Hematopoietic multipotent progenitor cell treated with erythropoietin and hydrocortisone succinate and interleukin-3 and kit ligand, for 6 days (in vitro differentiated cells): ENCODE results near the gene HMCN2.

Experiments
- DNase-seq: peaks from one replicate; pipeline ENCODE4 v3.0.0-alpha.2; 2015

Gene HMCN2

DNA sequence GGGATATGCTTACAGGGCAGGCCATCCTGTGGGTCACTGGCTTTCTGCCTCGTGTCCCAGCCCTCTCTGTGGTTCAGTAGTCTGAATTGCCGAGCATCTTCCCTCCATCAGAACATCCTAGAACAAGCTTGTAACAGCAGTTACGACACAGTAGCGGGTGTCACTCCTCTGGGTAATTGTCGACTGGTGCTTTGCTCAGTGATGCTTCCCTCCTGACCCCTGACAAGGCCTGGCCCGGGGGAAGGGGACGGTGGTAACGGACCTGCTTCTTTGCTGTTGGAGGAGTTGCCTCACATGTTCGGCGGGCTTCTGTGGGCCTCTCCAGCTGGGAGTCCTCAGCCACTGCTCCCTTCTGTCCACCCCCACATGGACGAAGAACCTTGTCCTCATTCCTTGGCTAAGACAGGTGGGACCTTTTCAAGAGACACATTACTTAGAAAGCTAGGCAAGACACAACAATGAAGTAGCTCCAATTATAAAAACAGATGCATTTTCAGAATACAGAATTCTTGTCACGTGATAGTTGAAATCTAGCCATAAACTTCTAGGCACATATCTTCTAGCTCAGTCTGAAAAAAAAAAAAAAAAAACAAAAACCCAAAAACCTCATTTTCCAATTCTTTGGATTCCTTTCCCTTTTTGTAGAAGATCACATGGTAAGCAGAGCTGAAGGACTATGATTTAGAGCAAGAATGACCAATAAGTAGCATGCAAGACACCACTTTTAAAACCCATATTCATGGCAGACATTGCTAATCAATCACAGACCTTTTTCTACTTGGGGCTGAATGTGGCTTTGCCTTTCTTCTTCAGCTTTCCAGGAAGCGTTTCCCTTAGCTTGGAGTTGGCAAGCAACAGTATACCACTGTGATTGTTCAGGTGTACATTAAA is 25.0 kb downstream of the HMCN2 start:
- DNase-seq, result no peak

DNA sequence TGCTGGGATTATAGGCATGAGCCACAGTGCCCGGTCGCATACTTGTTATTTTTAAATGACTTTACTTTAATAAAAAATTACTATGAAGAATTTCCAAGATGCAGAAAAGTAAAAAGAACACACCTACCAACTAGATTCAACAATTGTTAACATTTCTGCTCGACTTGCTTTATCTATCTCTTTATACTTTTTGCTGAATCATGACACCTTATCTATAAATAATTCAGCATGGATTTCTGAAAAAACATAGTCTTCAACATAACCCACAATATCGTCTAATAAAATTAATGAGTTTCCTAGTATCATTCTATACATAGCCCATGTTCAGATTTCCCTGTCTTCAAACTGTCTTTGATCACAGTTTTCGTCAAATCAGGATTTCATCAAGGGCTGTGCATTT is 25.9 kb downstream of the HMCN2 start:
- no peak for DNase-seq

DNA sequence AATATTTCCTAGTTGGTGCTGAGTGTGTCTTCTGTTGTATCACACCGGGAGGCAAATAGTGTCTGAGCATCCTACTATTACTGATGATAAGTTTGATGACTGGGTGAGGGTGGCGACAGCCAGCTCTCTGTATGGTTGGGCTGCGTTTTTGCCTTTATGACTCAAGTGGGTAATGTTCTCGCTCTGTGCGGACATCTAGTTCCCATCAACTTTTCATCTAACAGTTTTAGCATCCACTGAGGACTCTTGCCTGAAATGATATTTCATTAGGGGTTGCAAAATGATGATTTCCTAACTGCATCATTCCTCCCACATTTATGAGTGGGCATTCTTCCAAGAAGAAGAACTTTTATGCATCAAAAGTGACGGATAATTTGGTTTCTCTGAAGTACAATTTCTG is 26.5 kb downstream of the HMCN2 start:
- DNase-seq, result no peak

DNA sequence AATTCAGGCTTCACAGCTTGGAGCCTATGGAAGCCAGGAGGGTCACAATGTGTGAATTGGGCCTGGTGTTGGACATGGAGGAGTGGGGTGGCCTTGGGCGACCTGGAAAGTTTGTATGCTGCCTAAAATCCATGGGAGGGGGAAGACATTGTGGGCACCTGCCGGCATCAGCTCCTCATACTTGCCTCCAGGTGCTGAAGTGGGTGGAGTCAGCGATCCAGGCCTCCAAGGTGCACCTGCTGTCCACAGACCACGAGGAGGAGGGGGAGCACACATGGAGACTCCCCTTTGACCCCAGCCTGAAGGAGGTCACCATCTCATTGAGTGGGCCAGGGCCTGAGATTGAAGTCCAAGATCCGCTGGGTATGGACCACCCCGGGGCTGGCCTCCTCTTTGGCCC is 29.1 kb downstream of the HMCN2 start:
- DNase-seq, result no peak

DNA sequence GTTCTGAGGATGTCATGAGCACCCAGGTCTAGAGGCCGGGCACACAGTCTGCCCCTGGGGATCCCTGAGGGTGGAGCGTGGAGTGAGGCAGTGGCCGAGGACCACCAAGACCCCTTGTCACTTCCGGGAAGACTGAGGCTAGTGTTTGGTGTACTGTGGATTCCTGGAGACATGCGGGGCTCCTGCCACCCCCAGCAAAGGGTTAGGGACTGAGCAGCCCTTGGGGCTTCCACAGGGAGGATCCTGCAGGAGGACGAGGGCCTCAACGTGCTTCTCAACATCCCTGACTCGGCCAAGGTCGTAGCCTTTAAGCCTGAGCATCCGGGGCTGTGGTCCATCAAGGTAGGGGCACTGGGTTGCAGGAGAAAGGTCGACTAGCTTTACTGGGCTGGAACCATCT is 29.9 kb downstream of the HMCN2 start:
- no peak for DNase-seq

DNA sequence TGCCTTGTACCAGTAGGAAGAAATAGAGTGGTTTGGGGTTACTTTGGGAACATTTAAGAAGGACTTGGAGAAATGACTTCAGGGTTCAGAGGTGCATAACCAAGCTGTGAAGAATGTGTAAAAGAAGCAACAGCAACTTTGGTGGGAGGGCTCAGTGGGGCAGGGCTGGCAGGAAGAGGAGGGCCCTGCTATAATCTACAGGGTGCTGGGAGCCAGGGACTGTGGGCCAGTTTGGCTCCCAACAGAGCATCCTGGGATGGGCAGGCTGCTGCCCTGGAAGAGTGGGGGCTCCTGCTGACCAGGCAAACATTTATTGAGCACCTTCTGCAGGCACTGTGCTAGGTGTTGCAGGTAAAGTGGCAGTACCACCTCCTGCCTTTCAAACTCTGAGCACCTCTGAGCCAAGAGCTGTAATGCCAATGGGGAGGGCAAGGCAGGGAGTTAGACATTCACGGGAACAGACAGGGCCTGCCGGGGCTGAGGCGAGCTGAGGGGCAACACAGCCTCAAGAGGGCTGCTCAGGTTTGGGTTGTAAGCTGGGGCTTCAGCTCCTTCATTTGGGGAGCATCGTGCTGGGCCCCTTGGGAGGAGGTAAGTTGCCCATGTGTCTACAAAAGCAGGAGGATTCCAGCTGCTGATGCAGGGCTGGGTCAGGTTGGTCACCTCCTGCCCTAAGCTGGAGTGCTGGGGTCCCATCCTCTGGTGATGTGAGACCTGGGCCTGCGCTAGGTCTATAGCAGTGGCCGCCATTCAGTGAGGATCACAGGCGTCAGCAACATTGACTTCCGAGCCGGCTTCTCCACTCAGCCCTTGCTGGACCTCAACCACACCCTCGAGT is 30.6 kb downstream of the HMCN2 start:
- no peak for DNase-seq

DNA sequence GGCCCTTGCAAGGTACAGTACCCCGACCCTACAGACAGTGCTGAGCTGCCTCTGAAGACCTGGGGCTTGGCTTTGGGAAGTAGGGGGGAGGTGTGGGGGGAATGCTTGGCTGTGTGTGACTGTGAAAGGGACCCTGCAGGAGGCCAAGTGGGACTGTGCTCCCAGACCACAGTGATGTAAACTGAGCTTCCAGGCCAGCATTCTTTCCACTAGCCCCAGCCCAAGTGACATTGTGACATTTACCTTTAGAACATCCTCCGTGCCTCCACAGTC is 31.2 kb downstream of the HMCN2 start:
- DNase-seq, result no peak

DNA sequence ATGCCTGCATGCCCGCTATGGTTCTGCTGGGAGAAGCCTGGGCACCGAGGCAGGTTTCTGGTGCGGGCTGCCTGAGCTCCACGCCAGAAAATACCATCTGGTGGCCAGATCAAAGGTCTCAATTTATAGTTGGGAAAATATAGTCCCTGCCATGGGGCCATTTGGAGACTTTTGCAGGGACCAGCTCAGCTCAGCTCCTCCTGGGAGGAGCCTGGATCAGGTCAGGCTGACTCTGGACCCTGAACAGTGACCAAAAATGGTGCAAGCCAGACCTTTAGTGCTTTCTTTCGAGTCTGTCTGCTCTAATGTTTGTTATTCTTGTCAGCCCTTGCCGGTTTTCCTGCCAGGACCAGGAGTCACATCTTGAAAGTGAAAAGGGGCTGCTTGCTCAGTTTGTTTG is 31.8 kb downstream of the HMCN2 start:
- DNase-seq, result no peak

DNA sequence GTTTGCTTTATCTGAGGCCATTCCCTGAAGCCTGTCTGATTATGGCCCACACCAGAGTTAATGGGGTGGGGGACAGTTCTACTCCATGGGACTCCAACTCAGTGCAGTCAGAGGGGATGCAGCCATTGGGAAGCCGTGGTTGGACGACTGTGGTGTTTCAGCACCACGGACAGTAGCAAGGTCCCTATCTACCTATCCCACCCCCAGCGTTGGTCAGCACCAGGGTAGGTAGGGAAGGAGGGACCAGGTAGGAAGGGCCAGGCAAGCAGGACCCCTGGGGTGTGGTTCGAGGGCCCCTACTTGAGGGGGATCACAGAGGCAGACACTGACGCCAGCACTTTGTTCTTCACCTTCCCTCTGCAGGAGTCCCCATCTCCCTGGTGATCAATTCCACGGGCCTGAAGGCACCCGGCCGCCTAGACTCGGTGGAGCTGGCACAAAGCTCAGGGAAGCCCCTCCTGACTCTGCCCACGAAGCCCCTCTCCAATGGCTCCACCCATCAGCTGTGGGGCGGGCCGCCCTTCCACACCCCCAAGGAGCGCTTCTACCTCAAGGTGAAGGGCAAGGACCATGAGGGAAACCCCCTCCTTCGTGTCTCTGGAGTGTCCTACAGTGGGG is 33.2 kb downstream of the HMCN2 start:
- DNase-seq, result peak; percentile 71

DNA sequence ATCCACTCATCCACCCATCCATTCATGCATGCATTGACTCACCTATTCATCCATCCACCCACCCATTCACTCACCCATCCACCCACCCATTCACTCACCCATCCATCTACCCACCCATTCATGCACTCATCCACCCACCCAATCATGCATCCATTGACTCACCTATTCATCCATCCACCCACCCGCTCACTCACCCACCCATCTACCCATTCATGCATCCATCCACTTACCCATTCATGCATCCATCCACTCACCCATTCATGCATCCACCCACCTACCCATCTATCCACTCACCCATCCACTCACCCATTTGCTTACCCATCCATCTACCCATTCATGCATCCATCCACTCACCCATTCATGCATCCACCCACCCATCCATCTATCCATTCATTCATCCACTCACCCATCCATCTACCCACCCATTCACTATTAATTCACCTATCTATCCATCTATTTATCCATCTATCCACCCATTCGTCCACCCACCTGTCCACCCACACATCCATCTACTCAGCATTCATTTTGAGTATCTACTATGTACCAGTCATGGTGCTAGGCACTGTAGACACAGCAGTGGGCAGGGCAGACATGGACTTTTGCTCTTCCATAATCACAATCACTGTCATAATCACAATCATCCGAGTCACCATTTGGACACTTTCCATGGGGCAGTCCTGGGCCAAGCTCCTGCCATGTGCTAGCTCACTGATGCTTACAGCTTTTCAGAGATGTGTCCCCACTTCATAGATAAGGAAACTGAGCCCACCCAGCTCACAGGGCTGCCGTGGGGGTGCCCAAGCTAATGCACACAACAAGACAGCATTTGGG is 34.4 kb downstream of the HMCN2 start:
- DNase-seq, result no peak

DNA sequence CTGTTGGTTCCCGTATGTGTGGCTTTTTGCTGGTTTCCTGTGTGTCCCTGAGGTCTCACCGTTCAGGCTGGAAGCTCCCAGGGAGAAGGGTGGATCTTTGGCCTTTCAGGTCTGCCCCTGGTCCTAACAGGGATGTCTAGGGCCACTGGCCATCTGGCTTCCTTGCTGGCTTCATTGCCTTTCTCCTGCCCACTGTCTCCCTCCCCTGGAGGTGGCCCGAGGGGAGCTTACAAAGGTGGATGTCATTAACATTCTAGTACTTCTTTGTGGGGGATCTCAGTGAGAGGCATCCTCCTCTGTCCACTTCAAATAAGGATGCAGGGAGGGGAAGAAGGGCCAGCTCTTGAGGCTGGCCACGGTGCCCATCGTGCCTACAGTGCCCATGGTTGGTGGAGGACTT is 35.2 kb downstream of the HMCN2 start:
- no peak for DNase-seq

DNA sequence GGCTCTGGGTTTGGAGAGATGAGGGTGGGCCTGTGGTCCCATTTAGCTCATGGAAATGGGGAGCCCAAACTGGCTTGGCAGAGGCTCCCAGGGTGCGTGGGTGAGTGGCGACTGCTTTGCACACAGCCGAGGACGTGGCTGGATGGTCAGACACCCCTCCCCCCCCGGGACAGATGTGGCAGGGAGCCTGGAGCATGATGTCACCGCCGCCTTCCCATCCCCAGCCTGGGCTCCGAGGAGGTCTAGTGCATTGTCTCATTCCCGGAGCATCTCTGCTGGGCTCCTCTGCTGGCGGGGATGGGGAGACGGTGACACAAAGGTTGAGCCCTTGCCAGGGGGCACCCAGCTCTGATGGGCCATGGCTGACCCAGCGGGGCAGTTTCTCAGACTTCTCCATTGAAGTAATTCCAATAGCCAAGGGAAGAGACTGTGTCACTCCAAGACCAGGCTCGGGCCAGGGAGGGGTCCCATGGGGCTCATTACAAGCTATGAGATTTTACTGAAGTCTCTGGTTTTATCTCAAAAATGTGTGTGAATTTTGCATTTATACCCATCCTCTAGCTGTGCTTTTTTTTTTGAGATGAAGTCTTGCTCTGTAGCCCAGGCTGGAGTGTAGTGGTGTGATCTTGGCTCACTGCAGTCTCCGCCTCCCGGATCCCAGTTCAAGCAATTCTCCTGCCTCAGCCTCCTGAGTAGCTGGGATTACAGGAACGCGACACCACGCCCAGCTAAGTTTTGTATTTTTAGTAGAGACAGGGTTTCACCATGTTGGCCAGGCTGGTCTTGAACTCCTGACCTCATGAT is 36.1 kb downstream of the HMCN2 start:
- no peak for DNase-seq

DNA sequence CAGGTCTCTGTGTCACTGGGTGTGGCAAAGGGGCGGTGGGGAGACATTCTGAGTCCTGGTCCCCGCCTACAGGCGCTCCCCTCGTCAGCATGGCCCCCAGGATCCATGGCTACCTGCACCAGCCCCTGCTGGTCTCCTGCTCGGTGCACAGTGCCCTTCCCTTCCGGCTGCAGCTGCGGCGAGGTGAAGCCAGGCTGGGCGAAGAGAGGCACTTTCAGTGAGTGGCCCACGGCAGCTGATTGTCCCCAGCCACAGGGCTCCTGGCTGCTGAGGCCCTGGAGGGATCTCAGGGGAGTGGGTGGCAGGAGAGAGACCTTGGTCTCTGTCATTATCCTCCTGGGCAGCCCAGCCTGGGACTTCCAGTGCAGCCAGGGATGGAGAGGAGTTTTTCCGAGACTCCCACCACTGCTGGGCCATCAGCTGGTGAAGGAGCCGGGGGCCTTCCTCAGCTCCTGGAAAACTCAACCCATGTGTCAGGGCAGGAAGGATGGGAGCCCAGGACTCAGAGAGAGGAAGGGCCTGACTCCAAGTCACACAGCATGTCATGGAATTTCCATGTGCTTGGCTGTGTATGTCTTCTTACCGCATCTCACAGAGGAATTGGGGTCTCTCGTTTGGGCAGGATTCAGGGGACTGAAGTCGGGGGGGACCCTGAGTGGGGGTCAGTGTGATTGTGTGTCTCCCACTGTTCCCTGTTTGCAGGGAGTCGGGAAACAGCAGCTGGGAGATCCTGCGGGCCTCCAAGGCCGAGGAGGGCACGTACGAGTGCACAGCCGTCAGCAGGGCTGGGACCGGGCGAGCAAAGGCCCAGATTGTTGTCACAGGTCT is 37.4 kb downstream of the HMCN2 start:
- no peak for DNase-seq

DNA sequence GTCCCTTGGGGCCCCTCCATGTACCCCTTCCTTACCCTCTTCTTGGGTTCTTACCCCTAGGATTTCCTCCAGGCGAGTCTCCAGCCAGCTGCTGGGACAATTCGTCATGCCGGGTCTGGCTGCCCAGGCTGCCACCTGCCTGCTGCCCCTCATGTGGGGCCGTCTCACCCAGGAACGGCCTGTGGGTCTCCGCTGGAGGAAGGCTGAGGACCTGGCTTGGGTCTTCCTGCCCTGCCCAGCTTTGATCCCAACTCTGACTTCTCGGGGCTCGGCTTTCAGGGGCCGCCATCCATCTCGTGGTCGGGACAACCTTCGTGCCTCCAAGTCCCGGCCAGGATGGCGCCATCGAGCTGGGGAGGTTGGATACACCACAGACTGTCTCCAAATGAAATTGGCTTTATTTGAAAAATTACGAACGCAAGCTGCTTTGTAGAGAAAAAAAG is 38.1 kb downstream of the HMCN2 start:
- DNase-seq, result no peak

DNA sequence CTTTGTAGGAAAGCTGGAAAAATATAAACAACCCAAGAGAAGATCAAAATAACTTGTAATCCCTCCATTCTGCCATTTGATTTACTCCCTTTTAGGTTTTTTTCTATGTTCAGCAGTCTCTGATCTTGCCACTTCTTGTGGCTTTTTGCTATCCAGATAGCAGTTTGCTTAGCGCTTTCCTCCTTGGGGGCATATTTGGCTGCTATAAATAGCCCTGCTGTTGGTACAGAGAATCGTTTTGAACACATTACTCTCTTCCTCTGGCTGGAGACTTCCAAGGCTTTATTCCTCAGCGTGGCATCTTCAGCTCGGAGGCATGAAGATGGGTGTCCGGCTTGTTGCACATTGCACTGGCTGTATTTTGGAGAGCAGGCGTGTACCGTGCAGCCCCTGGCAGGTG is 38.6 kb downstream of the HMCN2 start:
- no peak for DNase-seq

DNA sequence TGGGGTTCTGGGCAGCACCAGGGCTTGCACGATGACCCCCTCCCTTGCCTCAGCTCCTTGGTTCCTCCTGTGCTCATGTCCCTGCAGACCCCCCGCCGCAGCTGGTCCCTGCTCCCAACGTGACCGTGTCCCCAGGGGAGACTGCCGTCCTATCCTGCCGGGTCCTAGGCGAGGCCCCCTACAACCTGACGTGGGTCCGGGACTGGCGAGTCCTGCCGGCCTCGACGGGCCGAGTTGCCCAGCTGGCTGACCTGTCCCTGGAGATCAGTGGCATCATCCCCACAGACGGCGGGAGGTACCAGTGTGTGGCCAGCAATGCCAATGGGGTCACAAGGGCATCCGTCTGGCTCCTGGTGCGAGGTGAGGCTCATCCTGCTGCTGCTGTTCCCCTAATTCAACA is 39.1 kb downstream of the HMCN2 start:
- DNase-seq, result no peak

DNA sequence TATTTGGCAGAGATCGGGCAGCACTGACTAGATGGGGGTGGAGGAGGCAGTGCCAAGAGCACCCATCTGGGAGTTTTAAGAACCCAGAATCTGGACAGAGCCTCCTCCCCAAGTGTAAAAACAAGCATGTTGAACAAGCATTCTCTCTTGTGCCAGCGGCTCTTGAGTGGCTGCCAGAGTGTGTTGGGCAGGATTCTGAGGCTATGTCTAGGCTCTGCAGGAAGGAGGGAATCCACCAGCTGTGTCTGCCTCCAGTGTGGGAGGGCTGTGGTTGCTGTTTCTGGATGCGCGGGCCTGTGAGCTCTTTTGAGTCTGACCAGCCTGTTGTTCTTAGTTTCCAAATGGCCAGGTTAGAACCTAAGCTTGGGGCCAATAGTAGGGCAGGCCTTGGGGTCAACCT is 39.8 kb downstream of the HMCN2 start:
- no peak for DNase-seq

DNA sequence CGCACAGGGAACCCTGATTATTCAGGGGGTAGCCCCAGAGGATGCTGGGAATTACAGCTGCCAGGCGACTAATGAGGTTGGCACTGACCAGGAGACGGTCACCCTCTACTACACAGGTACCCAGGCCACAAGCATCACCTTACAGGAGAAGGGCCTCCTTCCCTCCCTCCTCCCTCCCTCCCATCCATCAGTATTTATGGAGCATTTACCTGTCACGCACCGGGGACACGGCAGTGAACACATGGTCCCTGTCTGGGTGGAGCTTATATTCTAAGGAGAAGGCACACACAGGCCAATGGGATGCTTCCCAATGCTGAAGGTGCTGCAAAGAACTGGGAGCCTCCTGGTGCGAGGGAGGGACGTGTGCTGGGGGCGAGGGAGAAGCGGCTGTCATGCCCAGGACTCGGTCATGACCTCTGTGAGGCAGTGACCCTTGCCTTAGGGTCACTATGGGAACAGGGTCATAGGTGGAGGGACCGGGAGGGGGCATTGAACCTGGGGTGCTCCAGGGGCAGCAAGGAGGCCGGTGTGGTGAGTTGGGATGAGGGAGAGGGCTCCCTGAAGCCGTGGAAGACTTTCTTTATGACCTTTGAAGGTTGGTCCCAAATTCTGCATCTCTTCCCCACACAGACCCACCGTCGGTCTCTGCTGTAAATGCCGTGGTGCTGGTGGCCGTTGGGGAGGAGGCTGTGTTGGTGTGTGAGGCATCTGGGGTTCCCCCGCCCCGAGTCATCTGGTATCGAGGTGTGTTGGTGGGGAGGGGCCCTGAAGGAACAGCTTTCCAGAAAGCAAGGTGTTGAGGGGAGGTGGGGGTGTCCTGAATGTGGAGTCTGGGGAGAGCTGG is 41.5 kb downstream of the HMCN2 start:
- no peak for DNase-seq

DNA sequence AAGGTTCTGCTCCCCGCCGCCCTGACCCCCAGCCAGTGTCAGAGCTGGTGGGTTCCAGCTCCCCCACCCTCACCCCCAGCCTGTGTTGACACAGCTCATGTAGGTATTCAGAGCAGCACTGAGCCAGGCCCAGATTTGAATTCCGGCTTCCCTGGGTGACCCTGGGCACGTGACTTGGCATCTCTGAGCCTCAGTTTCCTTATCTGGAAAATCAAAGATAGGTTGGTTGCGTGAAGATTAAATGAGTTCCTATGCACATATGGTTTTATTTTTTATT is 42.0 kb downstream of the HMCN2 start:
- no peak for DNase-seq

DNA sequence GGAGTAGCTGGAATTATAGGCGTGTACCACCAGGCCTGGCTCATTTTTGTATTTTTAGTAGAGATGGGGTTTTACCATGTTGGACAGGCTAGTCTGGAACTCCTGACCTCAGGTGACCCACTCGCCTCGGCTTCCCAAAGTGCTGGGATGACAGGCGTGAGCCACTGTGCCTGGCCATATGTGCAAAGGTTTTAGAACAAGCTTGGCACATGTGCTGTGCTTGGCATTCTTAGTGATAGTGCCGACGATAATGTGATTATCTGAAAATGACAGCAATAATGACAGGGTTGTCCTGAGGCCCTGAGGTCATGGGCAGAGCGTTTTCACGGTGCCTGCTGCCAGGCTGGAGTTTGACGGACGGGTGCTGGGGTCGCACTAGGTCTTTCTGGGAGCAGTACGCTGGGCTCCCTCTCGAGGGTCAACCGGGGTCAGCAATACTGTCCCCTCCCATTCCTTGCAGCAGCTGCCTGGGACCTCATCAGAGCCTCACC is 42.6 kb downstream of the HMCN2 start:
- no peak for DNase-seq
